ENCODE results near the gene LGR5. TPM values are rescaled to one million over a fixed set of nuclear protein-coding genes. Genes with fewer than 3 reads are reported as not detected.

Gene LGR5
- total RNA-seq, 4 donors from 2014 or later: 0.21 TPM; not detected in 3

GRCh38 chr12:71425568-71426299, 13.9 kb upstream of the LGR5 start:
- Histone ChIP-seq H3K4me3 (no peak overlapping the region), H3K36me3 (no peaks in the 10 kb centered on the region), H3K4me1 (no peaks in the 10 kb centered on the region), H3K9me3 (no peaks in the 10 kb centered on the region), H3K27ac (no peak overlapping the region), H3K27me3 (peaks cover 0 to 11% (median 0%) of the 10 kb centered on the region in 4 donors)
- 88 to 92% methylated on average over 4 of the region's 4 CpGs for WGBS, 2 donors
- intact Hi-C loops (cut with DNase I): no loop called here
- no peak for TF ChIP-seq POLR2A (IDR thresholded peaks at IDR 0.05)
- TF ChIP-seq CTCF (IDR thresholded peaks at IDR 0.05): no peak
- DNase-seq: no peak

- peaks cover 0 to 15% (median 0%) of the 10 kb centered on the region in 4 donors for H3K27me3 ChIP-seq
- no peaks in the 10 kb centered on the region for H3K4me1 ChIP-seq
- no peaks in the 10 kb centered on the region for H3K9me3 ChIP-seq
- H3K4me3 ChIP-seq: no peak overlapping the region
- no peak overlapping the region for H3K27ac ChIP-seq
- WGBS, 2 donors: 67 to 69% methylated on average over 3 of the region's 3 CpGs
- no peak for DNase-seq
- TF ChIP-seq POLR2A (IDR thresholded peaks at IDR 0.05): no peak
- TF ChIP-seq CTCF (IDR thresholded peaks at IDR 0.05): no peak
- H3K36me3 ChIP-seq: no peaks in the 10 kb centered on the region
- intact Hi-C loops (cut with DNase I): no loop called here
Observed at GRCh38 chr12:71426300-71427047, 13.1 kb upstream of the LGR5 start.

- DNase-seq: no peak
- no peak overlapping the region for H3K4me3 ChIP-seq
- TF ChIP-seq POLR2A (IDR thresholded peaks at IDR 0.05) (no peak), CTCF (IDR thresholded peaks at IDR 0.05) (no peak)
- H3K36me3 ChIP-seq: no peaks in the 10 kb centered on the region
- intact Hi-C loops (cut with DNase I): no loop called here
- H3K9me3 ChIP-seq: no peaks in the 10 kb centered on the region
- 100% methylated on average over 1 of the region's 1 CpG for WGBS, 2 donors
- H3K27ac ChIP-seq: no peak overlapping the region
- peaks cover 0 to 26% (median 0%) of the 10 kb centered on the region in 4 donors for H3K27me3 ChIP-seq
- no peaks in the 10 kb centered on the region for H3K4me1 ChIP-seq
Observed at GRCh38 chr12:71430756-71431155, 8.8 kb upstream of the LGR5 start.

GRCh38 chr12:71431991-71432390, 7.6 kb upstream of the LGR5 start:
- Histone ChIP-seq H3K9me3 (peaks cover 0 to 10% (median 9%) of the 10 kb centered on the region in 3 donors), H3K27me3 (peaks cover 0 to 37% (median 0%) of the 10 kb centered on the region in 4 donors), H3K4me3 (no peak overlapping the region), H3K4me1 (no peaks in the 10 kb centered on the region), H3K27ac (no peak overlapping the region), H3K36me3 (no peaks in the 10 kb centered on the region)
- DNase-seq: no peak
- TF ChIP-seq POLR2A (IDR thresholded peaks at IDR 0.05): no peak
- TF ChIP-seq CTCF (IDR thresholded peaks at IDR 0.05): no peak
- 55 to 72% methylated on average over 3 of the region's 3 CpGs for WGBS, 2 donors
- intact Hi-C loops (cut with DNase I): no loop called here

- Histone ChIP-seq H3K4me3 (no peak overlapping the region), H3K36me3 (no peaks in the 10 kb centered on the region), H3K27ac (no peak overlapping the region), H3K4me1 (no peaks in the 10 kb centered on the region), H3K27me3 (peaks cover 0 to 37% (median 0%) of the 10 kb centered on the region in 4 donors), H3K9me3 (peaks cover 0 to 10% (median 9%) of the 10 kb centered on the region in 3 donors)
- WGBS, 2 donors: 82% methylated on average over 5 of the region's 5 CpGs
- no peak for TF ChIP-seq CTCF (IDR thresholded peaks at IDR 0.05)
- TF ChIP-seq POLR2A (IDR thresholded peaks at IDR 0.05): no peak
- no peak for DNase-seq
- intact Hi-C loops (cut with DNase I): no loop called here
Observed at GRCh38 chr12:71432936-71433335, 6.7 kb upstream of the LGR5 start.

All from esophagus squamous epithelium (tissue), 5 donors.